Measurements from ENCODE around the gene DCDC1.

DNA sequence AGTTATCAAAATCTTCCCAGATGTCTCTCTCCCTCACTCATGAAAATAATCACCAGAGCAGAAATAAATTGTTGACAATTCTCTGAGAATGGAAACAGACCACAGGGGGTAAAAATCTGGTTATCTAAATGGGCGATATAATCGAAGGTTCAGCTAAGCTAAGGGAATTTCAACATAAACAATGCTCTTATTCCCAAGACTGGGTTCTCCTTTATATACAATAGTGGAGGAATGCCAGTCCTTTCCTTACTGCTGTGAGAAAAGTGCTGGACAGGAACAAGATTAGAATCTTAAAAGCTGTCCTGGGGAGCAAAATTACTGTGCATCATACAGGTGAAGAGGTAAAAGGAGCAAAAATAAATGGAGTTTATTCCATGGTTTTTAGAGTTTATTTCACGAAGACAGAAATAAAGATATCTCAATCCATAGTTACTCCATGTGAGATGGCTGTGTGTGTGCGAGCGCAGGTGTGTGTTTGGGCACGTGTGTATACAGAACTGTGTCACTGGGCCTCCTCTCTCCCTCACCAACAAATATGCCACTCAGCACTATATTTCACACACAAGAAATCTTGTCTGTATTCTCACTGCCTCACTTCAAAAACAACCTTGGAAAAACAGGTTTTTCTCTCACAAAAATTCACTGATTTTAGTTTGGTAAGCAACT, 385.6 kb downstream of the DCDC1 start:
- TF ChIP-seq, protein P1, sequence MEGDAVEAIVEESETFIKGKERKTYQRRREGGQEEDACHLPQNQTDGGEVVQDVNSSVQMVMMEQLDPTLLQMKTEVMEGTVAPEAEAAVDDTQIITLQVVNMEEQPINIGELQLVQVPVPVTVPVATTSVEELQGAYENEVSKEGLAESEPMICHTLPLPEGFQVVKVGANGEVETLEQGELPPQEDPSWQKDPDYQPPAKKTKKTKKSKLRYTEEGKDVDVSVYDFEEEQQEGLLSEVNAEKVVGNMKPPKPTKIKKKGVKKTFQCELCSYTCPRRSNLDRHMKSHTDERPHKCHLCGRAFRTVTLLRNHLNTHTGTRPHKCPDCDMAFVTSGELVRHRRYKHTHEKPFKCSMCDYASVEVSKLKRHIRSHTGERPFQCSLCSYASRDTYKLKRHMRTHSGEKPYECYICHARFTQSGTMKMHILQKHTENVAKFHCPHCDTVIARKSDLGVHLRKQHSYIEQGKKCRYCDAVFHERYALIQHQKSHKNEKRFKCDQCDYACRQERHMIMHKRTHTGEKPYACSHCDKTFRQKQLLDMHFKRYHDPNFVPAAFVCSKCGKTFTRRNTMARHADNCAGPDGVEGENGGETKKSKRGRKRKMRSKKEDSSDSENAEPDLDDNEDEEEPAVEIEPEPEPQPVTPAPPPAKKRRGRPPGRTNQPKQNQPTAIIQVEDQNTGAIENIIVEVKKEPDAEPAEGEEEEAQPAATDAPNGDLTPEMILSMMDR (conservative IDR thresholded peaks at IDR 0.05 in 1 of 2, IDR thresholded peaks at IDR 0.05 in 1 of 2; ENCODE audit: low read depth in 1 of 2, low read length in 2 of 2) = no peak
- no peak for TF ChIP-seq EZH2 (IDR thresholded peaks at IDR 0.05; ENCODE audit: low read length, missing control alignments)
